Sigmoid colon (tissue), 7 donors: ENCODE measurements around the gene PRDM4. TPM values are rescaled to one million over a fixed set of nuclear protein-coding genes. Genes with fewer than 3 reads are reported as not detected.

Source experiments
- DNase-seq: peaks from one replicate; pipeline ENCODE4 v3.0.0-alpha.2; 2019
- H3K27ac ChIP-seq, 4 donors: fragments of 200-600 bp; sonication (generic); one replicate each; pipeline ENCODE4 v1.5.1; 2016 to 2019; ENCODE audit warnings: mild to moderate bottlenecking in 1 of 4
- H3K27me3 ChIP-seq, 3 donors: fragments of 200-600 bp; sonication (generic); one replicate each; pipeline ENCODE4 v1.5.1; 2019; ENCODE audit warnings: mild to moderate bottlenecking in 1 of 3
- H3K36me3 ChIP-seq, 4 donors: fragments of 200-600 bp; sonication (generic); one replicate each; pipeline ENCODE4 v1.5.1; 2016 to 2019
- H3K4me1 ChIP-seq, 4 donors: fragments of 200-600 bp; sonication (generic); one replicate each; pipeline ENCODE4 v1.5.1; 2017 to 2019
- H3K4me3 ChIP-seq, 4 donors: fragments of 200-600 bp; sonication (generic); one replicate each; pipeline ENCODE4 v1.5.1; 2017 to 2019; ENCODE audit warnings: mild to moderate bottlenecking in 2 of 4, moderate library complexity in 1 of 4
- H3K9me3 ChIP-seq, 4 donors: fragments of 200-600 bp in 3 of 4; sonication (generic) in 3 of 4; one replicate each; pipeline versions ENCODE4 v1.5.1 to v1.6.1; 2013 to 2019
- EP300 ChIP-seq, 4 donors: sonication (generic); formaldehyde crosslinking; IDR thresholded peaks; one replicate each; pipeline ENCODE4 v1.6.1; 2017; ENCODE audit warnings: antibody characterized with exemption in 4 of 4
- POLR2A ChIP-seq, 2 donors: fragments of 450-650 bp; IDR thresholded peaks; one replicate each; pipeline ENCODE4 v1.6.1; 2016; ENCODE audit warnings: antibody characterized with exemption in 2 of 2, mild to moderate bottlenecking in 2 of 2, moderate library complexity in 2 of 2
- POLR2AphosphoS5 ChIP-seq, 4 donors: sonication (generic); formaldehyde crosslinking; IDR thresholded peaks; one replicate each; pipeline ENCODE4 v1.6.1; 2017; ENCODE audit warnings: antibody characterized with exemption in 4 of 4
- WGBS, 2 donors: extraction: QIAGEN DNeasy Blood & Tissue Kit; methylation state at CpG; one replicate each; pipeline ENCODE4 v1.1.7; 2013; 5-methylcytosine and 5-hydroxymethylcytosine counted together
- intact Hi-C: fragments of 100-400 bp; cut with DNase I; formaldehyde crosslinking; loops from one replicate; pipeline ENCODE4 v1.15.1; 2023
- polyA plus RNA-seq, 3 donors: library from polyadenylated mRNA; stranded (reverse); fragments of 200-250 nt; gene quantifications; one replicate each; pipeline ENCODE4 v1.2.3, GENCODE V29; 2013
- total RNA-seq, 4 donors: library from RNA; depleted of rRNA; stranded (reverse); fragments of >200 nt; gene quantifications; one replicate each; pipeline ENCODE4 v1.1.0, GENCODE V29; 2016
- TF ChIP-seq, protein P1 (sequence below), 4 experiments: fragments of 450-650 bp in 3 of 4; fragments of 200-600 bp in 1 of 4; IDR thresholded peaks; one replicate each; pipeline ENCODE4 v1.5.1; 2016 to 2019; ENCODE audit warnings: antibody characterized with exemption in 4 of 4, mild to moderate bottlenecking in 3 of 4, moderate library complexity in 2 of 4
- donor health status: healthy with polysubstance abuse.
- donor health status: Bipolar disorder and iron deficiency.
- donor health status: healthy.

PRDM4 gene
- total and polyA plus RNA-seq, 7 donors = 15.6 to 25.7 (median 19.7) TPM

DNA sequence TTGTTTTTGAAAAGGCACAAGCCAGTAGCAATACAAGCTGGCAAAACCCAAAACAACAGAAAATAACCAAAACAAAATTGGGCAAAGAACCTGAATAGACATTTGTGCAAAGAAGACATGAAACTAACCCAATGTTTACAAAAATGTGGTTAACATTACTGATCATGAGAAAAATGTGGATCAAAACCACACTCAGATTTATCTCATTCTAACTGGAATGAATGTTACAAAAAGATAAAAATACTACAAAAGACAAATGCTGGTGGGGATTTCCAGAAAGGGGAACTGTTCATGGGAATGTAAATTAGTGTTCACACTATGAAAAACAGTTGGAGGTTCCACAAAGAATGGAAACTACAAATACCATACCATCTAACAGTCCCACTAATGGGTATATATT lies 40.2 kb upstream of the PRDM4 start:
- Histone ChIP-seq H3K27me3 (peaks cover 0 to 3% (median 0%) of the 10 kb centered on the region in 3 donors), H3K36me3 (no peaks in the 10 kb centered on the region), H3K4me3 (no peak overlapping the region), H3K9me3 (no peaks in the 10 kb centered on the region), H3K27ac (no peak overlapping the region), H3K4me1 (no peaks in the 10 kb centered on the region)
- intact Hi-C loops = no loop called here
- no peak for DNase-seq
- TF ChIP-seq, protein P1, sequence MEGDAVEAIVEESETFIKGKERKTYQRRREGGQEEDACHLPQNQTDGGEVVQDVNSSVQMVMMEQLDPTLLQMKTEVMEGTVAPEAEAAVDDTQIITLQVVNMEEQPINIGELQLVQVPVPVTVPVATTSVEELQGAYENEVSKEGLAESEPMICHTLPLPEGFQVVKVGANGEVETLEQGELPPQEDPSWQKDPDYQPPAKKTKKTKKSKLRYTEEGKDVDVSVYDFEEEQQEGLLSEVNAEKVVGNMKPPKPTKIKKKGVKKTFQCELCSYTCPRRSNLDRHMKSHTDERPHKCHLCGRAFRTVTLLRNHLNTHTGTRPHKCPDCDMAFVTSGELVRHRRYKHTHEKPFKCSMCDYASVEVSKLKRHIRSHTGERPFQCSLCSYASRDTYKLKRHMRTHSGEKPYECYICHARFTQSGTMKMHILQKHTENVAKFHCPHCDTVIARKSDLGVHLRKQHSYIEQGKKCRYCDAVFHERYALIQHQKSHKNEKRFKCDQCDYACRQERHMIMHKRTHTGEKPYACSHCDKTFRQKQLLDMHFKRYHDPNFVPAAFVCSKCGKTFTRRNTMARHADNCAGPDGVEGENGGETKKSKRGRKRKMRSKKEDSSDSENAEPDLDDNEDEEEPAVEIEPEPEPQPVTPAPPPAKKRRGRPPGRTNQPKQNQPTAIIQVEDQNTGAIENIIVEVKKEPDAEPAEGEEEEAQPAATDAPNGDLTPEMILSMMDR (IDR thresholded peaks at IDR 0.05) = no peak
- TF ChIP-seq EP300 (IDR thresholded peaks at IDR 0.05) = no peak

DNA sequence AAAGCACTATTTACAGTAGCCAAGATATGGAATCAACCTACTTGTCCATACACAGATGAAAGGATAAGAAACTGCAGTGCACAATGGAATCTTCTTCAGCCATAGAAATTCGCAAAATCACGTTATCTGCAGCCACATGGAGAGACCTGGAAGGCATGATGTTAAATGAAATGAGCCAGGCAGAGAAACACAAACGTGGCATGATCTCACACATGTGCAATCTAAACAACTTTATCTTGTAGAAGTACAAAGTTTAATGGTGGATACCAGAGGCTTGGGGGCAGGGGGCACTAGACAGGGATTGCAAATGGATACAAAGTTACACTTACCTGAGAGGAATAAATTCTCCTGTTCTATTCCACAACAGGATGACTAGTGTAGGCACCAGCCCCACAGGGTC lies 37.6 kb upstream of the PRDM4 start:
- Histone ChIP-seq H3K27me3 (peaks cover 0 to 4% (median 0%) of the 10 kb centered on the region in 3 donors), H3K36me3 (no peaks in the 10 kb centered on the region), H3K4me3 (no peak overlapping the region), H3K9me3 (no peaks in the 10 kb centered on the region), H3K27ac (no peak overlapping the region), H3K4me1 (no peaks in the 10 kb centered on the region)
- TF ChIP-seq EP300 (IDR thresholded peaks at IDR 0.05) = no peak
- TF ChIP-seq, protein P1 (IDR thresholded peaks at IDR 0.05) = no peak
- no peak for TF ChIP-seq POLR2AphosphoS5 (IDR thresholded peaks at IDR 0.05)
- no peak for TF ChIP-seq POLR2A (IDR thresholded peaks at IDR 0.05)
- intact Hi-C loops = no loop called here
- DNase-seq = no peak
- WGBS, 2 donors = 49 to 72% methylated on average over 3 of the region's 3 CpGs

DNA sequence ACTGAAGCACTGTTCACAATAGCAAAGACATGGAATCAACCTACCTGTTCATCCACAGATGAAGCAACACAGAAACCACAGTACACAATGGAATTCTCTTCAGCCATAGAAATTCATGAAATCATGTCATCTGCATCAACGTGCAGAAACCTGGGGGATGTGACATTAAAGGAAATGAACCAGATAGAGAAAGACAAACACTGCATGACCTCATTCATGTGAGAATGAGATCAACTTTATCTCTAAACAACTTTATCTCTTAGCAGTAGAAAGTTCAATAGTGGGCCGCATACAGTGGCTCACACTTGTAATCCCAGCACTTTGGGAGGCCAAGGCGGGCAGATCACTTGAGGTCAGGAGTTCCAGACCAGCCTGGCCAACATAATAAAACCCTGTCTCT lies 33.5 kb upstream of the PRDM4 start:
- TF ChIP-seq, protein P1 (IDR thresholded peaks at IDR 0.05) = no peak
- TF ChIP-seq POLR2A (IDR thresholded peaks at IDR 0.05) = no peak
- TF ChIP-seq POLR2AphosphoS5 (IDR thresholded peaks at IDR 0.05) = no peak
- TF ChIP-seq EP300 (IDR thresholded peaks at IDR 0.05) = no peak
- no peaks in the 10 kb centered on the region for H3K4me1 ChIP-seq
- H3K27me3 ChIP-seq = peaks cover 0 to 15% (median 0%) of the 10 kb centered on the region in 3 donors
- intact Hi-C loops = no loop called here
- no peak for DNase-seq
- no peaks in the 10 kb centered on the region for H3K9me3 ChIP-seq
- 58 to 79% methylated on average over 3 of the region's 3 CpGs for WGBS, 2 donors
- no peak overlapping the region for H3K4me3 ChIP-seq
- no peak overlapping the region for H3K27ac ChIP-seq
- H3K36me3 ChIP-seq = no peaks in the 10 kb centered on the region

DNA sequence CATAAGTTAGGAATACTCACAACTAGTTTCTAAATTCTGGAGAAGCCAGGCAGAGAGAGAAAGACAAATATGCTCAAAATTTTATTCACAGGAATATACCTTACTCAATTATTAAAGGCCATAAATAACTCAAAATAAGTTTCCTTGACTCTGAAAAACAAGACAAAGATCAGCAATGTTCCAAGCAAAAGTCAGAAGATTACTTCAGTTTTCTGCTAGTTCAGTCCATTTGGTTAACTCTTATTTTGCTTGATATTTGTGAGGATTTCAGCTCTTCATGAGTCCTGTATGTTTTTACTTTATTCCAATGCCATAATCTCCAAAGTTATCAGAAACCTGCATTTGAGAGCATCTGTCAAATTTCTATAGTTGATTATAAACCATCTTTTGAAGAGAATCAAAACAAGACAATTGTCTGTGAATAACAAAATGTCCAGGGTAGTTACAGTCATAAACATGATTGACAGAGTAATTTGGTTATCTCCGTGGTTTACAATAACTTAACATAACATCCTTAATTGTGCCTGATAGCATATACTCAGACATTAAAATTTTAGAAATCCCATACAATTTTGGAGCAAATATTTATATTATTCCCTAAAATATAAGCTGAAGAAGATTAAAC lies 30.6 kb upstream of the PRDM4 start:
- Histone ChIP-seq H3K4me3 (no peak overlapping the region), H3K4me1 (no peaks in the 10 kb centered on the region), H3K9me3 (no peaks in the 10 kb centered on the region), H3K36me3 (no peaks in the 10 kb centered on the region), H3K27me3 (peaks cover 0 to 19% (median 0%) of the 10 kb centered on the region in 3 donors), H3K27ac (no peak overlapping the region)
- TF ChIP-seq POLR2AphosphoS5 (IDR thresholded peaks at IDR 0.05) = no peak
- no peak for TF ChIP-seq EP300 (IDR thresholded peaks at IDR 0.05)
- no peak for TF ChIP-seq POLR2A (IDR thresholded peaks at IDR 0.05)
- TF ChIP-seq, protein P1 (IDR thresholded peaks at IDR 0.05) = no peak
- WGBS, 2 donors = 22 to 68% methylated on average over 1 of the region's 1 CpG
- intact Hi-C loops = no loop called here
- no peak for DNase-seq
